Measurements from ENCODE around the gene PTS.

Gene PTS

GRCh38 chr11:112265659-112266409 lies 39.6 kb downstream of the PTS start:
- DNase-seq (ENCODE audit: low read depth) = no peak

- DNase-seq (ENCODE audit: low read depth) = no peak
Observed at GRCh38 chr11:112266410-112266778, 40.2 kb downstream of the PTS start.

- no peak for DNase-seq (ENCODE audit: low read depth)
Observed at GRCh38 chr11:112267188-112267591, 41.0 kb downstream of the PTS start.

GRCh38 chr11:112268406-112268805 lies 42.2 kb downstream of the PTS start:
- DNase-seq (ENCODE audit: low read depth) = no peak

GRCh38 chr11:112269139-112269538 lies 42.9 kb downstream of the PTS start:
- no peak for DNase-seq (ENCODE audit: low read depth)

- DNase-seq (ENCODE audit: low read depth) = no peak
Observed at GRCh38 chr11:112270551-112271180, 44.4 kb downstream of the PTS start.

GRCh38 chr11:112271242-112271641 lies 45.0 kb downstream of the PTS start:
- no peak for DNase-seq (ENCODE audit: low read depth)

- DNase-seq (ENCODE audit: low read depth) = no peak
Observed at GRCh38 chr11:112273066-112273465, 46.8 kb downstream of the PTS start.

GRCh38 chr11:112274007-112274783 lies 48.0 kb downstream of the PTS start:
- DNase-seq (ENCODE audit: low read depth) = no peak

- no peak for DNase-seq (ENCODE audit: low read depth)
Observed at GRCh38 chr11:112277029-112277428, 50.8 kb downstream of the PTS start.

- DNase-seq (ENCODE audit: low read depth) = no peak
Observed at GRCh38 chr11:112277941-112278340, 51.7 kb downstream of the PTS start.

- DNase-seq (ENCODE audit: low read depth) = no peak
Observed at GRCh38 chr11:112278803-112279202, 52.6 kb downstream of the PTS start.

GRCh38 chr11:112279901-112280267 lies 53.7 kb downstream of the PTS start:
- DNase-seq (ENCODE audit: low read depth) = peak; percentile 71

- DNase-seq (ENCODE audit: low read depth) = peak; percentile 38
Observed at GRCh38 chr11:112280268-112281126, 54.3 kb downstream of the PTS start.

GRCh38 chr11:112281726-112282125 lies 55.5 kb downstream of the PTS start:
- no peak for DNase-seq (ENCODE audit: low read depth)

All from activated T-cell treated with anti-CD3 and anti-CD28 coated beads for 48 hours (primary cell).